Measurements from ENCODE around the gene ELFN2. TPM values are rescaled to one million over a fixed set of nuclear protein-coding genes. Genes with fewer than 3 reads are reported as not detected.

Gene ELFN2
- total RNA-seq, 1 donor from 2014 or later, result under 0.01 TPM

GRCh38 chr22:37328017-37328416, 99.3 kb downstream of the ELFN2 start:
- no peak overlapping the region for H3K9ac ChIP-seq (ENCODE audit: low read depth in 1 of 3, low read length in 3 of 3)
- H3K27ac ChIP-seq (ENCODE audit: low read depth, low read length), result no peak overlapping the region
- no peaks in the 10 kb centered on the region for H3K9me3 ChIP-seq (ENCODE audit: control insufficient read depth in 3 of 3, low read length in 3 of 3)
- H3K36me3 ChIP-seq (ENCODE audit: control insufficient read depth in 3 of 3, insufficient read depth in 3 of 3, low read length in 3 of 3), result no peaks in the 10 kb centered on the region
- H3K27me3 ChIP-seq (ENCODE audit: control insufficient read depth in 3 of 3, insufficient read depth in 3 of 3, low read length in 3 of 3), result peaks cover 74 to 84% (median 82%) of the 10 kb centered on the region in 3 donors
- H3K4me3 ChIP-seq (ENCODE audit: low read length in 3 of 3), result no peak overlapping the region
- no peaks in the 10 kb centered on the region for H3K4me1 ChIP-seq (ENCODE audit: control insufficient read depth in 3 of 3, insufficient read depth in 3 of 3, low read length in 3 of 3)

- H3K9ac ChIP-seq (ENCODE audit: low read depth in 1 of 3, low read length in 3 of 3), result no peak overlapping the region
- no peaks in the 10 kb centered on the region for H3K4me1 ChIP-seq (ENCODE audit: control insufficient read depth in 3 of 3, insufficient read depth in 3 of 3, low read length in 3 of 3)
- peaks cover 70 to 79% (median 76%) of the 10 kb centered on the region in 3 donors for H3K27me3 ChIP-seq (ENCODE audit: control insufficient read depth in 3 of 3, insufficient read depth in 3 of 3, low read length in 3 of 3)
- H3K9me3 ChIP-seq (ENCODE audit: control insufficient read depth in 3 of 3, low read length in 3 of 3), result no peaks in the 10 kb centered on the region
- H3K36me3 ChIP-seq (ENCODE audit: control insufficient read depth in 3 of 3, insufficient read depth in 3 of 3, low read length in 3 of 3), result no peaks in the 10 kb centered on the region
- no peak overlapping the region for H3K27ac ChIP-seq (ENCODE audit: low read depth, low read length)
- no peak overlapping the region for H3K4me3 ChIP-seq (ENCODE audit: low read length in 3 of 3)
Measured at GRCh38 chr22:37326726-37327125, 100.6 kb downstream of the ELFN2 start.

- no peaks in the 10 kb centered on the region for H3K4me1 ChIP-seq (ENCODE audit: control insufficient read depth in 3 of 3, insufficient read depth in 3 of 3, low read length in 3 of 3)
- no peaks in the 10 kb centered on the region for H3K9me3 ChIP-seq (ENCODE audit: control insufficient read depth in 3 of 3, low read length in 3 of 3)
- peaks cover 64 to 70% (median 65%) of the 10 kb centered on the region in 3 donors for H3K27me3 ChIP-seq (ENCODE audit: control insufficient read depth in 3 of 3, insufficient read depth in 3 of 3, low read length in 3 of 3)
- no peak overlapping the region for H3K9ac ChIP-seq (ENCODE audit: low read depth in 1 of 3, low read length in 3 of 3)
- no peaks in the 10 kb centered on the region for H3K36me3 ChIP-seq (ENCODE audit: control insufficient read depth in 3 of 3, insufficient read depth in 3 of 3, low read length in 3 of 3)
- no peak overlapping the region for H3K4me3 ChIP-seq (ENCODE audit: low read length in 3 of 3)
- no peak overlapping the region for H3K27ac ChIP-seq (ENCODE audit: low read depth, low read length)
Measured at GRCh38 chr22:37325039-37325395, 102.3 kb downstream of the ELFN2 start.

GRCh38 chr22:37324340-37325038, 102.8 kb downstream of the ELFN2 start:
- no peaks in the 10 kb centered on the region for H3K4me1 ChIP-seq (ENCODE audit: control insufficient read depth in 3 of 3, insufficient read depth in 3 of 3, low read length in 3 of 3)
- H3K36me3 ChIP-seq (ENCODE audit: control insufficient read depth in 3 of 3, insufficient read depth in 3 of 3, low read length in 3 of 3), result no peaks in the 10 kb centered on the region
- H3K9ac ChIP-seq (ENCODE audit: low read depth in 1 of 3, low read length in 3 of 3), result no peak overlapping the region
- H3K27ac ChIP-seq (ENCODE audit: low read depth, low read length), result no peak overlapping the region
- no peak overlapping the region for H3K4me3 ChIP-seq (ENCODE audit: low read length in 3 of 3)
- H3K27me3 ChIP-seq (ENCODE audit: control insufficient read depth in 3 of 3, insufficient read depth in 3 of 3, low read length in 3 of 3), result peaks cover 61 to 67% (median 64%) of the 10 kb centered on the region in 3 donors
- H3K9me3 ChIP-seq (ENCODE audit: control insufficient read depth in 3 of 3, low read length in 3 of 3), result no peaks in the 10 kb centered on the region

GRCh38 chr22:37320726-37321677, 106.3 kb downstream of the ELFN2 start:
- Histone ChIP-seq H3K27ac (ENCODE audit: low read depth, low read length) (no peak overlapping the region), H3K27me3 (ENCODE audit: control insufficient read depth in 3 of 3, insufficient read depth in 3 of 3, low read length in 3 of 3) (peaks cover 46 to 69% (median 62%) of the 10 kb centered on the region in 3 donors), H3K9ac (ENCODE audit: low read depth in 1 of 3, low read length in 3 of 3) (no peak overlapping the region), H3K9me3 (ENCODE audit: control insufficient read depth in 3 of 3, low read length in 3 of 3) (no peaks in the 10 kb centered on the region), H3K36me3 (ENCODE audit: control insufficient read depth in 3 of 3, insufficient read depth in 3 of 3, low read length in 3 of 3) (no peaks in the 10 kb centered on the region), H3K4me3 (ENCODE audit: low read length in 3 of 3) (no peak overlapping the region), H3K4me1 (ENCODE audit: control insufficient read depth in 3 of 3, insufficient read depth in 3 of 3, low read length in 3 of 3) (no peaks in the 10 kb centered on the region)

- Histone ChIP-seq H3K4me3 (ENCODE audit: low read length in 3 of 3) (no peak overlapping the region), H3K9ac (ENCODE audit: low read depth in 1 of 3, low read length in 3 of 3) (no peak overlapping the region), H3K27me3 (ENCODE audit: control insufficient read depth in 3 of 3, insufficient read depth in 3 of 3, low read length in 3 of 3) (peaks cover 39 to 59% (median 57%) of the 10 kb centered on the region in 3 donors)
Measured at GRCh38 chr22:37319469-37319868, 107.8 kb downstream of the ELFN2 start.

GRCh38 chr22:37318364-37319109, 108.7 kb downstream of the ELFN2 start:
- Histone ChIP-seq H3K4me1 (ENCODE audit: control insufficient read depth in 3 of 3, insufficient read depth in 3 of 3, low read length in 3 of 3) (no peaks in the 10 kb centered on the region), H3K27ac (ENCODE audit: low read depth, low read length) (no peak overlapping the region), H3K9ac (ENCODE audit: low read depth in 1 of 3, low read length in 3 of 3) (no peak overlapping the region), H3K36me3 (ENCODE audit: control insufficient read depth in 3 of 3, insufficient read depth in 3 of 3, low read length in 3 of 3) (no peaks in the 10 kb centered on the region), H3K9me3 (ENCODE audit: control insufficient read depth in 3 of 3, low read length in 3 of 3) (no peaks in the 10 kb centered on the region), H3K4me3 (ENCODE audit: low read length in 3 of 3) (no peak overlapping the region), H3K27me3 (ENCODE audit: control insufficient read depth in 3 of 3, insufficient read depth in 3 of 3, low read length in 3 of 3) (peaks cover 35 to 53% (median 48%) of the 10 kb centered on the region in 3 donors)

More at GRCh38 chr22:37319469-37319868, 107.8 kb downstream of the ELFN2 start:
- Histone ChIP-seq H3K36me3 (ENCODE audit: control insufficient read depth in 3 of 3, insufficient read depth in 3 of 3, low read length in 3 of 3) (no peaks in the 10 kb centered on the region), H3K27ac (ENCODE audit: low read depth, low read length) (no peak overlapping the region), H3K9me3 (ENCODE audit: control insufficient read depth in 3 of 3, low read length in 3 of 3) (no peaks in the 10 kb centered on the region), H3K4me1 (ENCODE audit: control insufficient read depth in 3 of 3, insufficient read depth in 3 of 3, low read length in 3 of 3) (no peaks in the 10 kb centered on the region)

Other genes starting within 250 kb of the ELFN2 start
- gene C1QTNF6, start 239.2 kb downstream of the ELFN2 start, total RNA-seq, result 6.3 TPM
- gene SSTR3, start 215.0 kb downstream of the ELFN2 start, total RNA-seq, result not detected
- gene RAC2, start 183.2 kb downstream of the ELFN2 start, total RNA-seq, result 0.52 TPM
- gene CYTH4, start 145.0 kb downstream of the ELFN2 start, total RNA-seq, result 12.0 TPM
- gene MFNG, start 58.9 kb upstream of the ELFN2 start, total RNA-seq, result 3.7 TPM
- gene CARD10, start 91.9 kb upstream of the ELFN2 start, total RNA-seq, result 5.7 TPM
- gene CDC42EP1, start 133.0 kb upstream of the ELFN2 start, total RNA-seq, result 6.3 TPM
- gene LGALS2, start 152.6 kb upstream of the ELFN2 start, total RNA-seq, result not detected
- gene GGA1, start 181.4 kb upstream of the ELFN2 start, total RNA-seq, result 15.7 TPM
- gene SH3BP1, start 212.2 kb upstream of the ELFN2 start, total RNA-seq, result 9.9 TPM
- gene PDXP, start 231.2 kb upstream of the ELFN2 start, total RNA-seq, result 8.9 TPM
- 3,417 TPM for gene LGALS1, start 248.2 kb upstream of the ELFN2 start, total RNA-seq

All from skeletal muscle tissue (tissue), 4 donors.